AG09319 (cell line): ENCODE results near the gene GPR35.
"Not testable (repeated sequence)": the region's sequence is repeated elsewhere in the genome, so short reads cannot be mapped to it uniquely, and the experiment has no call there.

Experiments used
- DNase-seq: peaks from one replicate; pipeline ENCODE4 v3.0.0-alpha.2; 2010; ENCODE audit warnings: low read depth; ENCODE audit errors: extremely low read depth
- TF ChIP-seq, protein P1 (sequence below): IDR thresholded peaks from 2 replicates; pipeline ENCODE4 v1.5.1; 2011; ENCODE audit warnings: low read depth, mild to moderate bottlenecking, inconsistent platforms, low read length, moderate library complexity

Gene GPR35

GRCh38 chr2:240651185-240651584 is 25.9 kb downstream of the GPR35 start:
- DNase-seq = no peak
- TF ChIP-seq, protein P1, sequence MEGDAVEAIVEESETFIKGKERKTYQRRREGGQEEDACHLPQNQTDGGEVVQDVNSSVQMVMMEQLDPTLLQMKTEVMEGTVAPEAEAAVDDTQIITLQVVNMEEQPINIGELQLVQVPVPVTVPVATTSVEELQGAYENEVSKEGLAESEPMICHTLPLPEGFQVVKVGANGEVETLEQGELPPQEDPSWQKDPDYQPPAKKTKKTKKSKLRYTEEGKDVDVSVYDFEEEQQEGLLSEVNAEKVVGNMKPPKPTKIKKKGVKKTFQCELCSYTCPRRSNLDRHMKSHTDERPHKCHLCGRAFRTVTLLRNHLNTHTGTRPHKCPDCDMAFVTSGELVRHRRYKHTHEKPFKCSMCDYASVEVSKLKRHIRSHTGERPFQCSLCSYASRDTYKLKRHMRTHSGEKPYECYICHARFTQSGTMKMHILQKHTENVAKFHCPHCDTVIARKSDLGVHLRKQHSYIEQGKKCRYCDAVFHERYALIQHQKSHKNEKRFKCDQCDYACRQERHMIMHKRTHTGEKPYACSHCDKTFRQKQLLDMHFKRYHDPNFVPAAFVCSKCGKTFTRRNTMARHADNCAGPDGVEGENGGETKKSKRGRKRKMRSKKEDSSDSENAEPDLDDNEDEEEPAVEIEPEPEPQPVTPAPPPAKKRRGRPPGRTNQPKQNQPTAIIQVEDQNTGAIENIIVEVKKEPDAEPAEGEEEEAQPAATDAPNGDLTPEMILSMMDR = no peak

- DNase-seq = no peak
- TF ChIP-seq, protein P1 = no peak
These were observed 30.9 kb downstream of the GPR35 start for GRCh38 chr2:240655931-240656886.

DNA sequence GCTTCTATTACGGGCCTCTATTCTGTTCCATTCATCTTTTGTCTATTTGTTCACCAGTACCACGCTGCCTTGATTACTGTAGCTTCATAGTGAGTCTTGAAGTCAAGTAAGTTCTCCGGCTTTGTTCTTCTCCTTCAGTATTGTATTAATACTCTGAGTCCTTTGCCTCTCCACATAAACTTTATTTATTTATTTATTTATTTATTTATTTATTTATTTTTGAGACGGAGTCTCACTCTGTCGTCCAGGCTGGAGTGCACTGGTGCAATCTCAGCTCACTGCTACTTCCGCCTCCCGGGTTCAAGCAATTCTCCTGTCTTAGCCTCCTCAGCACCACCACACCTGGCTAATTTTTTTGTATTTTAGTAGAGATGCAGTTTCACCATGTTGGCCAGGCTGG is 34.6 kb downstream of the GPR35 start:
- DNase-seq = not testable (repeated sequence)

DNA sequence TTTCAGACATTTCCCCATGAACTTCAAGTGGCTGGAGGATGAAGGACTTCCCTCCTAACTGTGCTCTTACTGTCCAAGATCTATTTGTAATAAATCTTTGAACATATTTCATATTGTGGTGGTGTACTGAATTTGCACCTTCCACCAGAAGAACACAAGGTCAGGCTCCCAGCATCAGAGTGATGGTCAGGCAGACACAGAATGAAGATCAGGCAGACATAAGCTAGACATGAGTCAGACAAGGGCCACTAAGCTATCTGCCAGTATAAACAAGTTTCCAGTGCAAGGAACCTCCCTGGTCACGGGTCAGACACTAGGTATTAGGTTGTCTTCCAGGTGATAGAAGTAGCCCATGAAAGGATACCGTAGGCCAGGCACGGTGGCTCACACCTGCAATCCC is 37.4 kb downstream of the GPR35 start:
- TF ChIP-seq, protein P1 = no peak
- DNase-seq = no peak

- no peak for DNase-seq
- TF ChIP-seq, protein P1 = no peak
These were observed 38.4 kb downstream of the GPR35 start for GRCh38 chr2:240663546-240664190.

- DNase-seq = no peak
- TF ChIP-seq, protein P1 = no peak
These were observed 39.3 kb downstream of the GPR35 start for GRCh38 chr2:240664622-240665021.

DNA sequence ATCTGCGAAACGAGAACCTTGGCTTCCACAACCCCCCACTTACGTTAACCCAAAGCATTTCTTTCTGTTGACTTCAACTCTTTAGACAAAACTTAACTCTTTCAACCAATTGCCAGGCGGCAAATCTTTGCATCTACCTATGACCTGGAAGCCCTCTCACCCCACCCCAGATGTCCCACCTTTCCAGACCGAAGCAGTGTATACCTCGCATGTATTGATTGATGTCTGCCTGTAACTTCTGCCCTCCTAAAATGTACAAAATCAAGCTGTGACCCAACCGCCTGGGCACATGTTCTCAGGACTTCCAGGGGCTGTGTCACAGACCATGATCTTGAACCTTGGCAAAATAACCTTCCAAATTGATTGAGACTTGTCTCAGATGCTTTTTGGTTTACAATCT is 45.1 kb downstream of the GPR35 start:
- no peak for DNase-seq
- TF ChIP-seq, protein P1 = no peak
